ENCODE data around the gene SLC35F5.

SLC35F5 gene

DNA sequence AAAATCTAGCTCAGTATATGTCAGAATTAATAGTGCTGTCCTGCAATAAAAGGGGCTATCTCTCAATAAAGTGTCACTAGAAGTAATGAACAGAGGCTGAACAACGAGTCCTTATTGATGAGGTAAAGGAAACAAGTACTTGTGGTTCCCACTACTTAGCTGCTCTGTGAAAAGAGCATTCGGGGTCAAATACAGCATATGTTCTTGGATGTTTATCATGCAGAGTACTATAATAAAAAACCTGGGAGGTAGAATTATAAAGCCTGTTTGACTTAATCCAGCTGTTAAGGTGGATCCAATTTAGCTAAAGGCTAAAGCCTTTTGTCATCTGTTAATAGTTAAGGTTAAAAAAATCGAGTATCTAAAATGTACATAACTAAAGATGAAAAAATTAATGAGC, 32.4 kb downstream of the SLC35F5 start:
- DNase-seq (ENCODE audit: low read depth): no peak
- no peak overlapping the region for H3K4me3 ChIP-seq (ENCODE audit: low read depth, low read length)
- TF ChIP-seq, protein P1, sequence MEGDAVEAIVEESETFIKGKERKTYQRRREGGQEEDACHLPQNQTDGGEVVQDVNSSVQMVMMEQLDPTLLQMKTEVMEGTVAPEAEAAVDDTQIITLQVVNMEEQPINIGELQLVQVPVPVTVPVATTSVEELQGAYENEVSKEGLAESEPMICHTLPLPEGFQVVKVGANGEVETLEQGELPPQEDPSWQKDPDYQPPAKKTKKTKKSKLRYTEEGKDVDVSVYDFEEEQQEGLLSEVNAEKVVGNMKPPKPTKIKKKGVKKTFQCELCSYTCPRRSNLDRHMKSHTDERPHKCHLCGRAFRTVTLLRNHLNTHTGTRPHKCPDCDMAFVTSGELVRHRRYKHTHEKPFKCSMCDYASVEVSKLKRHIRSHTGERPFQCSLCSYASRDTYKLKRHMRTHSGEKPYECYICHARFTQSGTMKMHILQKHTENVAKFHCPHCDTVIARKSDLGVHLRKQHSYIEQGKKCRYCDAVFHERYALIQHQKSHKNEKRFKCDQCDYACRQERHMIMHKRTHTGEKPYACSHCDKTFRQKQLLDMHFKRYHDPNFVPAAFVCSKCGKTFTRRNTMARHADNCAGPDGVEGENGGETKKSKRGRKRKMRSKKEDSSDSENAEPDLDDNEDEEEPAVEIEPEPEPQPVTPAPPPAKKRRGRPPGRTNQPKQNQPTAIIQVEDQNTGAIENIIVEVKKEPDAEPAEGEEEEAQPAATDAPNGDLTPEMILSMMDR (conservative IDR thresholded peaks at IDR 0.05; ENCODE audit: low read depth, low read length): no peak

DNA sequence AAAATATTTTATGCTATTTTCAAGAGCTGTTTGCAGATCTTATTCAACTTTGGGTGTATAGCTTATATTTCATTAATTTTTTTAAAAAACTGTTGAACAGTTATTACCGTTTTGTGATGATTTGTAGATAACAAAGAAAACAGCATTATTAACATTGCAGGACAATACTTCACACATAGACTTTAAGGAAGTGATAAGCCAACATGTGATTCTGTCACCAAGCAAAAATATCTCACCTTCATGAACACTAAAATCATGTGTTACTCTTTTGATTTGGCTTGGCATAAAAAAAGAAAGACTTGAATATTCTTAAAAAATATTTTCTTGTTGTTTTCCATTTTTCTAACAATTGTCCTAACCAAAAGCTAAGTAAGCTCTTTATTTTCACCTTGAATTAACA, 33.0 kb downstream of the SLC35F5 start:
- no peak for DNase-seq (ENCODE audit: low read depth)
- H3K4me3 ChIP-seq (ENCODE audit: low read depth, low read length): no peak overlapping the region

DNA sequence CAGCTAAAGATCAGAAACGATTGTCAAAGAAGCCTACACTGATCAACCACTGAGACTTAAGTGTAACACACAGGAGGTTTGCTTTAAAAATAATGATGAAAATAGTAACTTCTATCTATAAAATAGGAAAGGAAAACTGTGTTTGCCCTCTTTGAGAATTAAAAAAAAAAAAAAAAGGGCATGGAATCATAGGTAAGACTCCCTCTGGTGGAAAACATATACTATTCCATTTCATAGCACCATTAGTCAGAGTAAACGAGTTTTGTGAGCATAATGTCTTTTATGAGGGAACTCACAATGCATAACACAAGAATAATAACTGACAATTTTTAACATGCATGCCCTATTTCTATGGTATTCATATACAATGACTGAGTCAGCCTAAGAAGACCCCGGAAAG, 36.3 kb downstream of the SLC35F5 start:
- no peak overlapping the region for H3K4me3 ChIP-seq (ENCODE audit: low read depth, low read length)
- peak; percentile 39 for DNase-seq (ENCODE audit: low read depth)
- TF ChIP-seq, protein P1 (conservative IDR thresholded peaks at IDR 0.05; ENCODE audit: low read depth, low read length): peak; percentile 53

More for the DNA sequence above, 33.0 kb downstream of the SLC35F5 start:
- TF ChIP-seq, protein P1 (conservative IDR thresholded peaks at IDR 0.05; ENCODE audit: low read depth, low read length): no peak

DNA sequence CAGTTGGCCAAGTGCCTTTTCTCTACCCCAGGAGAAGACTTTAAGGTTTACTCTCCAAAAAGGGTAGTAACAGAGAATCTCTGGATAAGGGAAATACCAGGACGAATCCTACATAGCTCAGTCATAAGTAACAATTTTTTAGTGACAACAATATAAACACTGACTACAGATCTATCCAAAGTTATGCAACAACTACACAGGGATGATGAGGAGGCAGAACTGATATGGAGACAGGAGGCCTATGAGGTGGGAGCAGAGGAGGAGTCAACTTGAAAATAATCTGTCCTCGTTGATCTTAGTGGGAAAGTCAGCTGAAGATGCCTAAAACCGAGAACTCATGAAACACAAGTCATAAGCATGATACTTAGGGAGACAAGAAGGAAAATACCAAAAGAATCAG, 40.2 kb downstream of the SLC35F5 start:
- no peak overlapping the region for H3K4me3 ChIP-seq (ENCODE audit: low read depth, low read length)
- TF ChIP-seq, protein P1 (conservative IDR thresholded peaks at IDR 0.05; ENCODE audit: low read depth, low read length): no peak
- peak; percentile 48 for DNase-seq (ENCODE audit: low read depth)

DNA sequence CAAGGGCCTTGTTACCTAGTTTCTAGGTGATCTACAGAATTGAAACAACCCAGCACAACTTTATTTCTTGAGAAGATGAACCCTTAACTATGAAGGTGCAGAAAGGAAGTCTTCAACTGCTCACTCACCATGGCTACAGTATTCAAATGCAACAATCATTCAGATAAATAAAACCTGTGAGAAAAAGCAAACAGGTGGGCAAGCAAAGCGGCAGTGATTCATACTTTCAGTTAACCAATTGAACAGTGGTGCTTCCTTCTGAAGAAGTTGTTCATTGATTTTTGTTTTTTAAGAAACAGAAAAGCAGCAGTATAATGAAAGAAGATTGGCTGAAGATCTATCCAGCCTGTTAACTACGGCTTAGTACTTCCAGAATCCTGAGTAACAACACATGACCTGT, 43.5 kb downstream of the SLC35F5 start:
- no peak for DNase-seq (ENCODE audit: low read depth)
- H3K4me3 ChIP-seq (ENCODE audit: low read depth, low read length): no peak overlapping the region
- TF ChIP-seq, protein P1 (conservative IDR thresholded peaks at IDR 0.05; ENCODE audit: low read depth, low read length): no peak

- H3K4me3 ChIP-seq (ENCODE audit: low read depth, low read length): no peak overlapping the region
- TF ChIP-seq, protein P1 (conservative IDR thresholded peaks at IDR 0.05; ENCODE audit: low read depth, low read length): no peak
- no peak for DNase-seq (ENCODE audit: low read depth)
Measured at GRCh38 chr2:113711851-113712250, 44.6 kb downstream of the SLC35F5 start.

DNA sequence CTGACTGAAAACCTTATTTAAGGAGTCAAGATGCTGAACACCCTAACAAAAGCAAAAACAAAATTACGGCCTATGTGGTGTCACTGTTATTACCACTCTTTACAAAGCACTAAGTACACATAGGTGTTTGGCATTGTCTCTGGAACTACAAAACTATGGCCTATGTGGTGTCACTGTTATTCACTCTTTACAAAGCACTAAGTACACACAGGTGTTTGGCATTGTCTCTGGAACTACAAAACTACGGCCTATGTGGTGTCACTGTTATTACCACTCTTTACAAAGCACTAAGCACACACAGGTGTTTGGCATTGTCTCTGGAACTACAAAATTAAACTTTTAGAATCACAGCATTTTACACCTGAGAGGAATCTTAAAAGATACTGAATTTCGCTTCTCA, 47.4 kb downstream of the SLC35F5 start:
- H3K4me3 ChIP-seq (ENCODE audit: low read depth, low read length): no peak overlapping the region
- DNase-seq (ENCODE audit: low read depth): no peak
- TF ChIP-seq, protein P1 (conservative IDR thresholded peaks at IDR 0.05; ENCODE audit: low read depth, low read length): no peak
